ENCODE data around the gene PHLDB1. TPM values are rescaled to one million over a fixed set of nuclear protein-coding genes. Genes with fewer than 3 reads are reported as not detected.

The PHLDB1 gene
- polyA plus RNA-seq, 1 of the 3 experiments (the other 2 are of a cell fraction), result 89.4 TPM

- Histone ChIP-seq H3K9me3 (no peaks in the 10 kb centered on the region), H3K9ac (no peak overlapping the region), H3K4me3 (ENCODE audit: low read depth in 2 of 2, low read length in 1 of 2) (no peak overlapping the region), H3K4me1 (ENCODE audit: control insufficient read depth in 1 of 2, insufficient read depth in 2 of 2, low read depth in 1 of 2, low read length in 1 of 2) (peaks cover 0 to 10% of the 10 kb centered on the region in 2 experiments; a peak in 1 of 4 replicates), H4K20me1 (ENCODE audit: insufficient read depth) (peaks cover 2% of the 10 kb centered on the region), H2AFZ (ENCODE audit: low read depth) (no peak overlapping the region), H3K36me3 (replicated peaks in 1 of 2; ENCODE audit: control insufficient read depth in 1 of 2, insufficient read depth in 2 of 2, low read length in 1 of 2) (no peaks in the 10 kb centered on the region), H3K9me2 (no peaks in the 10 kb centered on the region), H3K27ac (ENCODE audit: low read depth in 2 of 2, low read length in 1 of 2) (no peak overlapping the region), H3K27me3 (ENCODE audit: insufficient read depth) (no peaks in the 10 kb centered on the region), H3F3A (replicated peaks; ENCODE audit: insufficient read depth) (peaks cover 15% of the 10 kb centered on the region), H3K4me2 (no peak overlapping the region), H3K79me2 (ENCODE audit: insufficient read depth) (no peaks in the 10 kb centered on the region)
- no peak for DNase-seq
- TF ChIP-seq TAF1 (IDR thresholded peaks at IDR 0.05; ENCODE audit: borderline replicate concordance, low read depth, low read length) (no peak), NRF1 (IDR thresholded peaks at IDR 0.05; ENCODE audit: low read depth, low read length) (no peak), GATA2 (CRISPR knock-in tag; IDR thresholded peaks at IDR 0.05) (no peak), FOXJ3 (CRISPR knock-in tag; IDR thresholded peaks at IDR 0.05) (no peak), USF1 (IDR thresholded peaks at IDR 0.05; ENCODE audit: borderline replicate concordance, low read depth) (no peak), MXI1 (IDR thresholded peaks at IDR 0.05; ENCODE audit: low read depth, low read length) (no peak), RXRA (IDR thresholded peaks at IDR 0.05; ENCODE audit: borderline replicate concordance, low read depth) (no peak), RCOR1 (IDR thresholded peaks at IDR 0.05; ENCODE audit: low read length) (no peak), JUND (IDR thresholded peaks at IDR 0.05) (no peak), EZH2phosphoT487 (IDR thresholded peaks at IDR 0.05; ENCODE audit: borderline replicate concordance, low read depth) (no peak), GABPA (IDR thresholded peaks at IDR 0.05; ENCODE audit: low read depth) (no peak), RFX5 (IDR thresholded peaks at IDR 0.05; ENCODE audit: low read length) (no peak), RAD21 (IDR thresholded peaks at IDR 0.05; ENCODE audit: low read length) (no peak)
- 78% methylated on average over 3 of the region's 3 CpGs for WGBS (ENCODE audit: low lambda C conversion rate)
- POLR2A ChIA-PET, result no interaction called here
- CTCF ChIA-PET, result interaction anchor here (1.8 to 9.6 kb wide), 2 partner anchors 26 to 70 kb away, joined by 8 to 144 read pairs; no protein-coding TSS in a partner anchor
Observed at GRCh38 chr11:118663902-118664301, 56.5 kb downstream of the PHLDB1 start.

- no peak overlapping the region for H3K4me3 ChIP-seq (ENCODE audit: low read depth in 2 of 2, low read length in 1 of 2)
- no peak overlapping the region for H2AFZ ChIP-seq (ENCODE audit: low read depth)
Observed at GRCh38 chr11:118666371-118666770, 59.0 kb downstream of the PHLDB1 start.

More at GRCh38 chr11:118666371-118666770, 59.0 kb downstream of the PHLDB1 start:
- Histone ChIP-seq H3K27me3 (ENCODE audit: insufficient read depth) (no peaks in the 10 kb centered on the region), H3K79me2 (ENCODE audit: insufficient read depth) (no peaks in the 10 kb centered on the region), H3F3A (replicated peaks; ENCODE audit: insufficient read depth) (peaks cover 10% of the 10 kb centered on the region), H3K27ac (ENCODE audit: low read depth in 2 of 2, low read length in 1 of 2) (no peak overlapping the region), H4K20me1 (ENCODE audit: insufficient read depth) (no peaks in the 10 kb centered on the region), H3K9me3 (no peaks in the 10 kb centered on the region), H3K9me2 (no peaks in the 10 kb centered on the region), H3K36me3 (replicated peaks in 1 of 2; ENCODE audit: control insufficient read depth in 1 of 2, insufficient read depth in 2 of 2, low read length in 1 of 2) (no peaks in the 10 kb centered on the region), H3K9ac (no peak overlapping the region), H3K4me1 (ENCODE audit: control insufficient read depth in 1 of 2, insufficient read depth in 2 of 2, low read depth in 1 of 2, low read length in 1 of 2) (no peaks in the 10 kb centered on the region; a peak in 1 of 4 replicates), H3K4me2 (no peak overlapping the region)
- POLR2A ChIA-PET, result no interaction called here
- CTCF ChIA-PET, result interaction anchor here (0.8 to 2.1 kb wide), 6 partner anchors 8 to 365 kb away, joined by 3 to 11 read pairs (median 4); no protein-coding TSS in a partner anchor
- DNase-seq, result no peak
- TF ChIP-seq FOXJ3 (CRISPR knock-in tag; IDR thresholded peaks at IDR 0.05), result no peak
- no peak for TF ChIP-seq MAX (IDR thresholded peaks at IDR 0.05; ENCODE audit: low read depth)
- TF ChIP-seq SIN3A (IDR thresholded peaks at IDR 0.05; ENCODE audit: borderline replicate concordance, low read depth, low read length), result no peak
- no peak for TF ChIP-seq IRF3 (IDR thresholded peaks at IDR 0.05; ENCODE audit: low read depth, low read length)
- TF ChIP-seq CTCF (IDR thresholded peaks at IDR 0.05), result no peak
- TF ChIP-seq YY1 (IDR thresholded peaks at IDR 0.05; ENCODE audit: low read depth), result no peak
- no peak for TF ChIP-seq RCOR1 (IDR thresholded peaks at IDR 0.05; ENCODE audit: low read length)
- WGBS (ENCODE audit: low lambda C conversion rate), result 94% methylated on average over 5 of the region's 5 CpGs

All from SK-N-SH (cell line).